SH-SY5Y (cell line): ENCODE measurements around the gene H1-8.
A peak's percentile ranks its signal among the peaks of the same experiment; 100 is the strongest.

Source experiments
- GATA2 ChIP-seq: IDR thresholded peaks from 2 replicates; pipeline ENCODE4 v1.6.1; 2011; ENCODE audit warnings: mild to moderate bottlenecking, low read depth, low read length
- GATA3 ChIP-seq: IDR thresholded peaks from 2 replicates; pipeline ENCODE4 v1.6.1; 2011; ENCODE audit warnings: low read depth, mild to moderate bottlenecking, low read length, moderate library complexity

The H1-8 gene

DNA sequence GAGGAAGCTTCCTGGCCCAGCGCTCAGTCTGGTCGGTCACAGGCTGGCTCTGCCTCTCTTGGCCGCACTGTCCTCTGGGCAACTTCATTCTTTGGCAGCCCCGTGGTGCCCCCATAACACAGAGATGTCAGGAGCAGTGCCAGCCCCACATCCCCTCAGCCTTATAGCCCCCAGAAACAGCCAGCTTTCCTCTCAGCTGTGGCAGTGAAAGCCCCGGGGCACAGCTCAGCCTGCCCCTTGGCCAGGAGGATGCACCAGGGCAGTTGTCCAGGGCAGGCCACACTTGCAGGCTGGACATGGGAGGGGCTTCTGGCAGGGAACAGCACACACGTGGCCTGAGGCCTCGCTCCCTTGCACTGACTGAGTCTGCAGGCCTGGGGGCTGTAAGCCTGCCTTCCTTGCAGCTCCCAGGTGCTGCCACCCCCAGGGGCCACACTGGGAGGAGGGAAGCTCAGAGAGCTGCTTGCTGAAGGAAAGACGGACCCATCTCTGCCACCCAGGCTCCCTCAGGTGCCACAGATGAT, 24.9 kb upstream of the H1-8 start:
- TF ChIP-seq GATA2 (no peak), GATA3 (no peak)

- no peak for TF ChIP-seq GATA3
- TF ChIP-seq GATA2, result no peak
Observed at GRCh38 chr3:129518581-129518980, 24.4 kb upstream of the H1-8 start.

GRCh38 chr3:129519449-129519848, 23.5 kb upstream of the H1-8 start:
- TF ChIP-seq GATA3, result no peak
- no peak for TF ChIP-seq GATA2

DNA sequence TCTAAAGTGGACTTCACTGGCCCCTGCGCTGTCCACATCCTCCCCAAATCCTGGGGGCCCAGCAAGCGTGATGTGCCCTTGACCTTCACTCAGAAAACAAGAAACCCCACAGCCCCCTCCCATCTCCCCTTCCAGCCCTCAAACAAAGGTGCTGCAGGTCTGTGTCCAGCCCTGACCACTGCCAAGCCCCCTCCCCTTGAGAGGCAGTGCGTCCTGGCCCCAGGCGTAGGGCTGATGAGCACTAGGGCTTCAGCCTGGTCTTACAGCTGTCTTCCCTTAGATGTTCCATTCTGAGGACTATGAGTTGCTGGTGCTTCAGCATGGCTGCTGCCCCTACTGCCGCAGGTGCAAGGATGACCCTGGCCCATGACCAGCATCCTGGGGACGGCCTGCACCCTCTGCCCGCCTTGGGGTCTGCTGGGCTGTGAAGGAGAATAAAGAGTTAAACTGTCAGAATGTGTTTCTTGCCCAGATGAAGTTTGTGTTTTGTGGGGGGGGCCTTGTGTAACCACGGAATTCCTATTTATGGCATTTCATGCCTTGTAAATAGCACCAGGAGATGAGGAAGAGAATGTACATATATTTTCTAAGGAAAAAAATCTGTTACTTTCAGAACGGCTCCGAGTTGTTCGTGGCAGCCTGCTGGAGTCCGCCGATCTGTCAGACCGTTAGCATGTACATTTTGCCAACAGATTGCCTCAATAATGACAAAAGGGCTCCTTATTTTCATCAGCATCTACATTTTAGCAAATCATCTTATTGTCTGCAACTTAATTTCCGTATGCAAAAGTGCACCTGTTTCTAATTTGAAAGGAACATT, 22.9 kb upstream of the H1-8 start:
- no peak for TF ChIP-seq GATA2

GRCh38 chr3:129520960-129521359, 22.0 kb upstream of the H1-8 start:
- no peak for TF ChIP-seq GATA2

DNA sequence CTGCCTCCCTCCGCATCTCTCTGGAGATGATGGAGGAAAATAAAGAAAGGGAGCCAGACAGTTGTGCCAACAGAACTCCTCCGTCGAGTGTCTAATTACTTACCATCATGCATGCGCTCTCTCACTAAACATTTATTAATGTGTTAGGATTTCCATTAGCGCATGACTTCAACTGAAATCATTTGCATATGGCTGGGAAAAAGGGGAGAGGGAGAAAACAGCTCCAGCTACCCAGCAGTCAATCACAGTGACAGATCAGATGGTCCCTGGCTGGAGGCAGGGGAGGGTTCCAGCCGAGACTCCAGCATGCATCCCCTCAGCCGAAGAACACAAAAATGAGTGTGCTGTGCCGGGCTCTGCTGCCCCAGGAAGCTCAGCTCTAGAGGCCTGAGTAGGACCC, 21.4 kb upstream of the H1-8 start:
- TF ChIP-seq GATA3, result no peak
- 0 out of 2 replicates have a peak, but pooled peaks have one; percentile 13 for TF ChIP-seq GATA2

DNA sequence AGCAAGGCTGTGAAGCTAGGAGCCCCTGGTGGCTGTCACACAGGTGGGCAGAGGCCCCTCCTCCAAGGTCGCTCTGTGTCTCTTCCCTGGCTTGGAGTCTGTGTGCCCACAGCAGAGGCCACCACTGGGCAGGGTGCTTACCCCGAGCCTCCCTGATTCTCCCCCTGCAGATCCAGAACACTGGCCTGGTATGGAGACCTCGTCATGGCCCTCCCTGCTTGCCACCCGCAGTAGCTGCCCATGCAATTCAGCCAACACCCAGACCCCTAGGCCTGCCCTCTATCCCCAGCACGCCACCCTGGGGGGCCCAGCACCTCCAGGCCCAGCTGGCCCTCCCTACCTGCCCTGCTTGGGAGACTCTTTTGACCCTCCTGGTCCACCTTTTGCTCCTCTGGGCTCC, 20.0 kb upstream of the H1-8 start:
- no peak for TF ChIP-seq GATA2

- no peak for TF ChIP-seq GATA2
- no peak for TF ChIP-seq GATA3
Observed at GRCh38 chr3:129524081-129524480, 18.9 kb upstream of the H1-8 start.

DNA sequence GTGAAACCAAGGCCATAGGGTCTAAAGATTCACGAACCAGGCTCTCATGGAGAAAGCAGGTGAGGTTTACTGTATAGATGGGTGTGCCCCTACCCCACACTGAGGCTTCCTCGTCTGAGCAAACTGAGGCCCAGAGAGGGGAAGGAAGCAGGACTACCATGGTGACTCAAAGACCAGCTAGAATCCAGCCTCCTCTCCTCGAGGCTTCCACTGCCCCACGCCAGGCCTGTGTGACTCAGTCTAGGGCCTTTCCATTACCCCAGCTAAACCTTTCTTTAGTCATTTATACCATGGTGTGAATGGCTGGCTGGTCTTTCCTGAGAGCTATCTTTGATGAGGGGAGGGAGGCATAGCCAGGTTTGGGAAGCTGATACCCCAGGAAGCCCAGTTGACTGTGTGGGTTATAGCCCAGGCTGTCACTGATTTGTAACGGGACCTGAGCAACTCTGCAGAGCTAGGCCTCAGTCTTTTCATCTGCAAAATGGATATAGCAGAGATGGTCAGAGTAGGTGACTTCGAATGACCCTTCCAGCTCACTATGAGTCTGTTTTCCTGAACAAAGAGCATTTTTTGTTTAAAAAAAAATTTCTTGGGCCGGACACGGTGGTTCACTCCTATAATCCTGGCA, 17.5 kb upstream of the H1-8 start:
- TF ChIP-seq GATA2 (no peak), GATA3 (no peak)

- TF ChIP-seq GATA3, result no peak
- no peak for TF ChIP-seq GATA2
Observed at GRCh38 chr3:129526121-129526900, 16.7 kb upstream of the H1-8 start.

GRCh38 chr3:129527262-129527661, 15.7 kb upstream of the H1-8 start:
- TF ChIP-seq GATA3, result no peak

DNA sequence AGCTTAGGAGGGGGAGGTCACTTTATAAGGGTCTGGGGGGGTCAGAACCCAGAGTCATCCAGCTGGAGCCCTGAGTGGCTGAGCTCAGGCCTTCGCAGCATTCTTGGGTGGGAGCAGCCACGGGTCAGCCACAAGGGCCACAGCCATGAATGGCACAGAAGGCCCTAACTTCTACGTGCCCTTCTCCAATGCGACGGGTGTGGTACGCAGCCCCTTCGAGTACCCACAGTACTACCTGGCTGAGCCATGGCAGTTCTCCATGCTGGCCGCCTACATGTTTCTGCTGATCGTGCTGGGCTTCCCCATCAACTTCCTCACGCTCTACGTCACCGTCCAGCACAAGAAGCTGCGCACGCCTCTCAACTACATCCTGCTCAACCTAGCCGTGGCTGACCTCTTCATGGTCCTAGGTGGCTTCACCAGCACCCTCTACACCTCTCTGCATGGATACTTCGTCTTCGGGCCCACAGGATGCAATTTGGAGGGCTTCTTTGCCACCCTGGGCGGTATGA, 14.3 kb upstream of the H1-8 start, which contains the start of gene RHO:
RHO (plus strand) TSS at position 51 of the 512 bp plus-strand sequence; CDS start at position 146, 95 bp downstream.
- no peak for TF ChIP-seq GATA2
- TF ChIP-seq GATA3, result no peak

GRCh38 chr3:129529436-129530210, 13.4 kb upstream of the H1-8 start:
- TF ChIP-seq GATA2 (no peak), GATA3 (no peak)

DNA sequence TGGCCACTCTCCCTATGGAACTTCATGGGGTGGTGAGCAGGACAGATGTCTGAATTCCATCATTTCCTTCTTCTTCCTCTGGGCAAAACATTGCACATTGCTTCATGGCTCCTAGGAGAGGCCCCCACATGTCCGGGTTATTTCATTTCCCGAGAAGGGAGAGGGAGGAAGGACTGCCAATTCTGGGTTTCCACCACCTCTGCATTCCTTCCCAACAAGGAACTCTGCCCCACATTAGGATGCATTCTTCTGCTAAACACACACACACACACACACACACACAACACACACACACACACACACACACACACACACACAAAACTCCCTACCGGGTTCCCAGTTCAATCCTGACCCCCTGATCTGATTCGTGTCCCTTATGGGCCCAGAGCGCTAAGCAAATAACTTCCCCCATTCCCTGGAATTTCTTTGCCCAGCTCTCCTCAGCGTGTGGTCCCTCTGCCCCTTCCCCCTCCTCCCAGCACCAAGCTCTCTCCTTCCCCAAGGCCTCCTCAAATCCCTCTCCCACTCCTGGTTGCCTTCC, 12.7 kb upstream of the H1-8 start:
- TF ChIP-seq GATA2 (no peak), GATA3 (no peak)
